ENCODE results near the gene ANXA2R. TPM values are rescaled to one million over a fixed set of nuclear protein-coding genes. Genes with fewer than 3 reads are reported as not detected.

The ANXA2R gene
- total RNA-seq, 2 experiments from 2014 or later: 45.6 to 48.9 TPM

DNA sequence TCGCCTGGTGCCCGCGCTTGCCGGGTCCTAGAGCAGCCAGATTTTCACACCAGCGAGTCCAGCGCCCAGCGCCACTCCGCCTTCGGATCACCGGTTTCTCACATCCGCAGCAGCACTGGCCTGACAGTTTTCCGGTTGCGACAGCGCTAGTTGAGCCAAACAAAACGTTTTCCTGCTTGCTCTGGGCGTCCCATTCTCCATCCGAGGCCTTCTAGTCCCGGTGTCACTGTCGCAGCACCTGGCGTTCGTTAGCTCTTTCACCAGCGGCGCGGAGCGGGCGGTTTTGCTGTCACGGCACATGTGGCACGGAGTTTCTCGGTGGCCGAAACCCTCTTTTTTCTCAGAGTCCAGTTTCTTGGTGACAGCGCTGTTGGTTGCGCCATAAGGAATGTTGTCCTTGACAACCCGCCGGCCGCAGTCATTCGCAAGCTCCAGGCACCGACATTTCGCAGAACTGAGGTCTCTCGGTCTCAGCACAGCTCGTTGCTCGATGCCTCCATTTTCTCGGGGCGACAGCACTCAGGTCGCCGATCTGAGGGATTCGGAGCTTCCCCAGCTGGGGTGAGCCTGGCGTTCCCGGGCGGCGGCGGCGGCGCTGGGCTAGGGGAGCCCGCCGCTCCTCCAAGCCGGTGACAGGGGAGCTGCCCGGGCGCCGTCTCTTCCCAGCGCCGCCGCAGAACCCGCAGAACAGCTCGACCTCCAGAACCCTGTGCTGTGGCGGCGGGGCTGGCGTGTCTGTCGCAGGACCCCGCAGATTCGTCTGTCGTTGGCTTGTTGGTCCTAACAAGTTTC, 47.8 kb downstream of the ANXA2R start:
- Mint-ChIP-seq H3K36me3 (ENCODE audit: low read depth) (peaks cover 75% of the 10 kb centered on the region), H3K27me3 (peaks cover 9% of the 10 kb centered on the region), H3K27ac (peak overlapping the region; percentile 99), H3K4me1 (ENCODE audit: low read depth) (peaks cover 68% of the 10 kb centered on the region), H3K9me3 (no peaks in the 10 kb centered on the region), H3K4me3 (peak overlapping the region; percentile 100)
- ChIA-PET CTCF (interaction anchor here (0.5 to 9.8 kb wide), 11 partner anchors 16 to 114 kb away, joined by 3 to 87 read pairs (median 26); partner anchors contain the start of gene ANXA2R), POLR2A (interaction anchor here (1.0 to 11.6 kb wide), 26 partner anchors 8 to 1088 kb away, joined by 3 to 1251 read pairs (median 10); partner anchors contain the start of genes ANXA2R, C5orf34, HMGCS1 and NNT)
- H3K4me1 ChIP-seq (ENCODE audit: insufficient read depth, low read length): peaks cover 49% of the 10 kb centered on the region
- TF ChIP-seq, protein P1, sequence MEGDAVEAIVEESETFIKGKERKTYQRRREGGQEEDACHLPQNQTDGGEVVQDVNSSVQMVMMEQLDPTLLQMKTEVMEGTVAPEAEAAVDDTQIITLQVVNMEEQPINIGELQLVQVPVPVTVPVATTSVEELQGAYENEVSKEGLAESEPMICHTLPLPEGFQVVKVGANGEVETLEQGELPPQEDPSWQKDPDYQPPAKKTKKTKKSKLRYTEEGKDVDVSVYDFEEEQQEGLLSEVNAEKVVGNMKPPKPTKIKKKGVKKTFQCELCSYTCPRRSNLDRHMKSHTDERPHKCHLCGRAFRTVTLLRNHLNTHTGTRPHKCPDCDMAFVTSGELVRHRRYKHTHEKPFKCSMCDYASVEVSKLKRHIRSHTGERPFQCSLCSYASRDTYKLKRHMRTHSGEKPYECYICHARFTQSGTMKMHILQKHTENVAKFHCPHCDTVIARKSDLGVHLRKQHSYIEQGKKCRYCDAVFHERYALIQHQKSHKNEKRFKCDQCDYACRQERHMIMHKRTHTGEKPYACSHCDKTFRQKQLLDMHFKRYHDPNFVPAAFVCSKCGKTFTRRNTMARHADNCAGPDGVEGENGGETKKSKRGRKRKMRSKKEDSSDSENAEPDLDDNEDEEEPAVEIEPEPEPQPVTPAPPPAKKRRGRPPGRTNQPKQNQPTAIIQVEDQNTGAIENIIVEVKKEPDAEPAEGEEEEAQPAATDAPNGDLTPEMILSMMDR (IDR thresholded peaks at IDR 0.05): no peak
- ATAC-seq (ENCODE audit: poor library complexity) (peak; percentile 27), DNase-seq (peak; percentile 60 to 92 (median 75))
- H3K4me3 ChIP-seq (ENCODE audit: low read length): peak overlapping the region; percentile 80
- intact Hi-C loops (cut with DNase I, micrococcal nuclease): loop anchor here (1.0 to 10.0 kb wide), 7 partner anchors 27 to 563 kb away; partner anchors contain the start of genes ZNF131 (in 2 of the 2), HMGCS1 (in 1 of the 2), PAIP1 (in 1 of the 2) and TMEM267 (in 1 of the 2)
- no peaks in the 10 kb centered on the region for H3K36me3 ChIP-seq (ENCODE audit: insufficient read depth, low read length)
- H3K9me3 ChIP-seq (ENCODE audit: control insufficient read depth in 1 of 2, insufficient read depth in 1 of 2, low read length in 2 of 2): no peaks in the 10 kb centered on the region
- no peaks in the 10 kb centered on the region for H3K27me3 ChIP-seq (ENCODE audit: control insufficient read depth in 1 of 2, insufficient read depth in 2 of 2, low read length in 2 of 2)
- peak overlapping the region; percentile 93 to 98 for H3K27ac ChIP-seq (ENCODE audit: low read depth in 1 of 2, low read length in 2 of 2)

DNA sequence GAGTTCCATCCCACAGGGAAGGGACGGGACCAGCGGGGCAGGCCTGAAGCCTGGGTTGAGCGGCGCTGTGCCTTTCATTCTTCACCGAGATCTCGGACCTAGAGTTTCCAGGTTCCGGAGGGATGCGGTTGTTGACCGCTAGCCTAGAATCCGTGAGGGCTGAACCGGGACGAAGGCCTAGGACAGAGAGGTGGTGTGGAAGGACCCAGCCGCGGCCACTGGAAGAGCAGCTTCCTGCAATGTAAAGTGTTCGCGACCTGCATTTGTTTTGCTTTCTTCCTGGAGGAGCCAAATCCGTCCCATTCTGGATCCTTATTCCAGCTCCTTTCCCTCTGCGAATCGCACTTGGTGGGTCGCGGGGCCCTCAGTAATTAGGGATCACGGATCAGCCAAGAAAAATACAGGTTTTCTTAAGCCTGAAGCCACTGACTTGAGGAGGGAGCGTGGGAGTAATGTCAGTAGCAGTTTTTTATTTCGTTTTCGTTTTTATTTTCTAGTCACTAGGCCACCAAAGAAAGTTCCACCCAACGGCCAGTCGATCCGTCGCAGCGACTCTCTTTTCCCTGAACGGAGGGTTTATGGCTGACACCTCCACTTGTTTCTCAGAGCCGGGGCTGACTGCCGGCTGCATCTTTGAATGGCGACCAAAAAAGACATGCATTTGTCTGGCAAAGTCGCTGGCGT, 48.6 kb downstream of the ANXA2R start:
- Histone ChIP-seq H3K9me3 (ENCODE audit: control insufficient read depth in 1 of 2, insufficient read depth in 1 of 2, low read length in 2 of 2) (no peaks in the 10 kb centered on the region), H3K4me3 (ENCODE audit: low read length) (peak overlapping the region; percentile 80), H3K36me3 (ENCODE audit: insufficient read depth, low read length) (no peaks in the 10 kb centered on the region), H3K4me1 (ENCODE audit: insufficient read depth, low read length) (peaks cover 55% of the 10 kb centered on the region), H3K27ac (ENCODE audit: low read depth in 1 of 2, low read length in 2 of 2) (peak overlapping the region; percentile 93 to 98), H3K27me3 (ENCODE audit: control insufficient read depth in 1 of 2, insufficient read depth in 2 of 2, low read length in 2 of 2) (no peaks in the 10 kb centered on the region)
- no peak for ATAC-seq (ENCODE audit: poor library complexity)
- intact Hi-C loops (cut with DNase I, micrococcal nuclease): loop anchor here (1.0 to 10.0 kb wide), 8 partner anchors 28 to 563 kb away; partner anchors contain the start of genes ZNF131 (in 2 of the 2), HMGCS1 (in 1 of the 2), PAIP1 (in 1 of the 2) and TMEM267 (in 1 of the 2)
- ChIA-PET POLR2A (interaction anchor here (1.0 to 11.6 kb wide), 24 partner anchors 8 to 1088 kb away, joined by 3 to 1251 read pairs (median 10); partner anchors contain the start of genes ANXA2R, C5orf34, HMGCS1 and NNT), CTCF (interaction anchor here (0.6 to 9.8 kb wide), 10 partner anchors 15 to 169 kb away, joined by 3 to 87 read pairs (median 29); partner anchors contain the start of gene ANXA2R)
- Mint-ChIP-seq H3K4me1 (ENCODE audit: low read depth) (peaks cover 74% of the 10 kb centered on the region), H3K27ac (peak overlapping the region; percentile 99), H3K36me3 (ENCODE audit: low read depth) (peaks cover 80% of the 10 kb centered on the region), H3K4me3 (peak overlapping the region; percentile 100), H3K9me3 (no peaks in the 10 kb centered on the region), H3K27me3 (peaks cover 9% of the 10 kb centered on the region)
- peak in 2 of 14 experiments; percentile 11 to 32 for DNase-seq
- TF ChIP-seq, protein P1 (IDR thresholded peaks at IDR 0.05): no peak

DNA sequence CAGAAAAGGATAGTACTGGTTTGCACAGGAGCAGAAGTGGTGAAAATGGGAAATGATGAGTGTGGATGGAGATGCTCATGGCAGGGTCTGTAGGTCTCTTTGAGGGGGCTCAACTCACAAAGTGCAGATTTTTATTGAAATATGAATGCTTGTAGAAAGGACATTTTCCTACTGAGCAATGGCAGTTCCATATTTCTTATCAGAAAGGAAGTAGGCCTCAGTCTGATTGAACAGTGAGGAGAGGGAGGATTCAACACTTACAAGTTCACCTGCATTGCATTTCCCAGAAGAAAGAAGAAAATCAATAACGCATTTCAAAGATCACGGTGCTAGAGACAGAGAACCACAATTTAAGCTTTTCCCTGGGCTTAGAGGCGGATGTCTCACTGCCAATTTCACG, 49.2 kb downstream of the ANXA2R start:
- H3K4me3 ChIP-seq (ENCODE audit: low read length): peak overlapping the region; percentile 80
- intact Hi-C loops (cut with DNase I, micrococcal nuclease): loop anchor here (2.0 to 10.0 kb wide), 5 partner anchors 78 to 564 kb away; partner anchors contain the start of genes ZNF131 (in 2 of the 2), HMGCS1 (in 1 of the 2), PAIP1 (in 1 of the 2) and TMEM267 (in 1 of the 2)
- Mint-ChIP-seq H3K9me3 (no peaks in the 10 kb centered on the region), H3K27ac (peak overlapping the region; percentile 99), H3K36me3 (ENCODE audit: low read depth) (peaks cover 87% of the 10 kb centered on the region), H3K4me1 (ENCODE audit: low read depth) (peaks cover 75% of the 10 kb centered on the region), H3K27me3 (peaks cover 9% of the 10 kb centered on the region), H3K4me3 (peak overlapping the region; percentile 100)
- no peaks in the 10 kb centered on the region for H3K27me3 ChIP-seq (ENCODE audit: control insufficient read depth in 1 of 2, insufficient read depth in 2 of 2, low read length in 2 of 2)
- peak in 2 of 14 experiments; percentile 18 to 29 for DNase-seq
- ChIA-PET POLR2A (interaction anchor here (1.8 to 11.6 kb wide), 13 partner anchors 17 to 612 kb away, joined by 8 to 1251 read pairs (median 169); partner anchors contain the start of genes ANXA2R, HMGCS1, NNT and TMEM267), CTCF (interaction anchor here (0.6 to 9.8 kb wide), 7 partner anchors 17 to 169 kb away, joined by 3 to 87 read pairs (median 32); no protein-coding TSS in a partner anchor)
- TF ChIP-seq, protein P1 (IDR thresholded peaks at IDR 0.05): no peak
- H3K9me3 ChIP-seq (ENCODE audit: control insufficient read depth in 1 of 2, insufficient read depth in 1 of 2, low read length in 2 of 2): no peaks in the 10 kb centered on the region
- peak overlapping the region; percentile 93 to 98 for H3K27ac ChIP-seq (ENCODE audit: low read depth in 1 of 2, low read length in 2 of 2)
- ATAC-seq (ENCODE audit: poor library complexity): no peak
- peaks cover 57% of the 10 kb centered on the region for H3K4me1 ChIP-seq (ENCODE audit: insufficient read depth, low read length)
- H3K36me3 ChIP-seq (ENCODE audit: insufficient read depth, low read length): no peaks in the 10 kb centered on the region

Measured in CD4-positive, alpha-beta T cell (primary cell).